ENCODE measurements around the gene GRAMD4. TPM values are rescaled to one million over a fixed set of nuclear protein-coding genes. Genes with fewer than 3 reads are reported as not detected.

Gene GRAMD4
- total RNA-seq, 2 experiments from 2014 or later: 41.2 to 42.1 TPM

GRCh38 chr22:46699091-46699490, 78.9 kb downstream of the GRAMD4 start:
- Mint-ChIP-seq H3K4me3 (no peak overlapping the region), H3K36me3 (ENCODE audit: low read depth) (peaks cover 53% of the 10 kb centered on the region), H3K4me1 (ENCODE audit: low read depth) (no peaks in the 10 kb centered on the region), H3K27ac (no peak overlapping the region), H3K9me3 (ENCODE audit: insufficient read depth) (no peaks in the 10 kb centered on the region), H3K27me3 (ENCODE audit: low read depth) (no peaks in the 10 kb centered on the region)
- CTCF ChIA-PET: interaction anchor here (1.3 kb wide), 1 partner anchor 135 kb away, joined by 4 read pairs; no protein-coding TSS in a partner anchor
- ATAC-seq: no peak
- POLR2A ChIA-PET: no interaction called here
- DNase-seq: no peak

DNA sequence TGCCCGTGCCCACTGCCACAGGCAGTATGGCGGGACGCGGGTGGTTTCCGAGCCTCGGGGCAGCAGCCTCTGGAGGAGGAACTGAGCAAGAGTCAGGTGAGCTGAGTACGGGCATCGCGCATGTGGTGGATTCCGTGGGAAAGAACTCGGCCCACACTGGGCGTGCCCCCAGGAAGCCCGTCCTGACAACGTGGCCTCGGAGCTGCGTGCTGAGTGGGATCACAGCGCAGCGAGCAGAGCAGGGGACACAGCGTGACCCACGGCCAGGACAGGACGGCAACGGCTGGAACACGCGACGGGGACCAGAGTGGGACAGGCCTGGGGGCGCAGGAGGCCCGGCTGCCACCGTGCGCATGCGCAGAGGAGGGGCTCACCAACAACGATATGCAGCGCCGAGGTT, 81.1 kb downstream of the GRAMD4 start:
- POLR2A ChIA-PET: no interaction called here
- CTCF ChIA-PET: no interaction called here
- H3K27ac Mint-ChIP-seq: no peak overlapping the region
- DNase-seq: no peak
- H3K4me3 Mint-ChIP-seq: no peak overlapping the region
- peaks cover 59% of the 10 kb centered on the region for H3K36me3 Mint-ChIP-seq (ENCODE audit: low read depth)
- no peaks in the 10 kb centered on the region for H3K9me3 Mint-ChIP-seq (ENCODE audit: insufficient read depth)
- H3K4me1 Mint-ChIP-seq (ENCODE audit: low read depth): no peaks in the 10 kb centered on the region
- no peak for ATAC-seq
- no peaks in the 10 kb centered on the region for H3K27me3 Mint-ChIP-seq (ENCODE audit: low read depth)

DNA sequence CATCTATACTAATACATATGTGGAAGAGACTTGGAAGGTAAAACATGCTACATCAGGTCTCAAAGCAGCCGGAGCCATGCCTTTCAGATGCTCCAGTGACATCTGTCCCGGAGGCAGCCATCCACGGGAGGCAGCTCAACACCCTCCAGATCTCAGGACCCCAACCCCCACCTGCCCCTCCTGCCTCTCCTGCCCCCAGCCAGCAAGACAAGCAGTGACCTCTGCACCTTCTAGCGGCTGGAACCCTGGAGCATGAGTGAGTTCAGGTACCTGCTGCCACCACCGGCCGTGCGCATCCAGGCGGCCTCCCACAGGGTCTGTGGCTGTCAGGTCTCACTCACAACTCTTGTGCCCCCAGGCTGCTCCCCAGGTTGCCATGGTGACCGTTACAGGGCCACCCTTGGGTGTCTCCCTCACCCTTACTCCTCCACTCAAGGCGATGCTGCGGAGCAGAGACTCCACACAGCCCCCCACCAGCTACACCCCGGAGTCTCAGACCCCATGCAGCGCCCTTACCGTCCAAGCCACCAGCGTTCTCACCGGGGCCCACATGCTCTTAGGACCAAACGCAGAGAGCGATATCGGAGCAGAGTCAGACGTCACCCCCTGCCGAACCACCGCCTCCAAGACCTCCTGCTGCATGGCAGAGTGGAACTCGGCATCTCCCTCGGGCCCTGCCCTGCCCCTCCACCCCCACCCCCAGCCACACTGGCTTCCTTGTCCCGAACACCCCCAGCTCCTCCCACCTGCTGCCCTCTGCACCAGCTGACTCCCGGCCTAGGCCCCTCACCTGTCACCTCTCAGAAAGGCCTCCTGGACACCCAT, 83.2 kb downstream of the GRAMD4 start:
- no peak overlapping the region for H3K27ac Mint-ChIP-seq

DNA sequence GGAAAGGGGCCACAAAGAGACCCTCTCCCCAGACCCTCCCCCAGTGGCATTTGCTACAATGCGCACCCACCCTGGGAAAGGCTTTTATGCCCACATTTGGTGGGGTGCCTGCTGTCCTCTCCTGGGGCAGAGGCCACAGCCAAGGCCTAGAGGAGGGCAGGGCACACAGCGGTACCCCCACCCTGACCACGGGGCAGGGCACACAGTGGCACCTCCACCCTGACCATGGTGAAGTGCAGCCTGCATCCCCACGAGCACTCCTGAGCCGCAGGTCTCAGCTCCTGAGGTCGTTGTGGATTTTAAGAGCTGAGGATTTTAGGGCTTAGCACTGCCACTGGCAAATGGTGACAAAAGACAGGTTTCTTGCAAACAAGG, 83.8 kb downstream of the GRAMD4 start:
- peaks cover 73% of the 10 kb centered on the region for H3K36me3 Mint-ChIP-seq (ENCODE audit: low read depth)
- no peaks in the 10 kb centered on the region for H3K9me3 Mint-ChIP-seq (ENCODE audit: insufficient read depth)
- DNase-seq (no peak), ATAC-seq (no peak)
- ChIA-PET CTCF (interaction anchor here (1.0 kb wide), 1 partner anchor 76 kb away, joined by 3 read pairs; no protein-coding TSS in a partner anchor), POLR2A (no interaction called here)
- no peaks in the 10 kb centered on the region for H3K27me3 Mint-ChIP-seq (ENCODE audit: low read depth)
- no peaks in the 10 kb centered on the region for H3K4me1 Mint-ChIP-seq (ENCODE audit: low read depth)
- no peak overlapping the region for H3K4me3 Mint-ChIP-seq
- H3K27ac Mint-ChIP-seq: no peak overlapping the region

More for the DNA sequence above, 83.2 kb downstream of the GRAMD4 start:
- Mint-ChIP-seq H3K4me3 (no peak overlapping the region), H3K27me3 (ENCODE audit: low read depth) (no peaks in the 10 kb centered on the region), H3K36me3 (ENCODE audit: low read depth) (peaks cover 69% of the 10 kb centered on the region), H3K4me1 (ENCODE audit: low read depth) (no peaks in the 10 kb centered on the region), H3K9me3 (ENCODE audit: insufficient read depth) (no peaks in the 10 kb centered on the region)
- CTCF ChIA-PET: interaction anchor here (1.0 kb wide), 1 partner anchor 77 kb away, joined by 3 read pairs; no protein-coding TSS in a partner anchor
- POLR2A ChIA-PET: no interaction called here
- DNase-seq (no peak), ATAC-seq (no peak)

DNA sequence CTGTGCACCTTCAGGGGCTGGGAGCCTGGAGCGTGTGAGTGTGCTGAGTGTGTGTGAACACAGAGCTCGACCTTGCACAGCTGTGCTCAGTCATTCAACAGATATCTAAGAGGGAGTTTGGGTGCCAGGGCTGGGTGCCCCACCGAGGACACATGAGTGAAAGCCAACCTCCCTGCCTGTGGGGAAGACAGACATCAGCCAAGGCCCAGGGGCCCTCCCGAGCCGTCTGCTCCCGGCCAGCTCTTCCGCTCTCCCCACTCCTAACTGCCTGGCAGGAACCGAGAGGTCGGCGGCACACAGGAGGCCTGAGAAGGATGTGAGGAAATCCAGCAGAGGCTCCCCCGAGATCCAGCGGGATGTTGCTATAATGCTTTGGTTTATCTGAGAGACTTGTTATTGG, 85.9 kb downstream of the GRAMD4 start:
- no peak overlapping the region for H3K4me3 Mint-ChIP-seq
- H3K27ac Mint-ChIP-seq: no peak overlapping the region
- peaks cover 74% of the 10 kb centered on the region for H3K36me3 Mint-ChIP-seq (ENCODE audit: low read depth)
- no peaks in the 10 kb centered on the region for H3K4me1 Mint-ChIP-seq (ENCODE audit: low read depth)
- no peak for ATAC-seq
- H3K9me3 Mint-ChIP-seq (ENCODE audit: insufficient read depth): no peaks in the 10 kb centered on the region
- H3K27me3 Mint-ChIP-seq (ENCODE audit: low read depth): no peaks in the 10 kb centered on the region
- POLR2A ChIA-PET: no interaction called here
- no peak for DNase-seq
- CTCF ChIA-PET: interaction anchor here (1.4 kb wide), 1 partner anchor 15 kb away, joined by 3 read pairs; no protein-coding TSS in a partner anchor

GRCh38 chr22:46707305-46707704, 87.1 kb downstream of the GRAMD4 start:
- ChIA-PET CTCF (interaction anchor here (1.4 kb wide), 1 partner anchor 13 kb away, joined by 3 read pairs; no protein-coding TSS in a partner anchor), POLR2A (no interaction called here)
- Mint-ChIP-seq H3K27ac (no peak overlapping the region), H3K9me3 (ENCODE audit: insufficient read depth) (no peaks in the 10 kb centered on the region), H3K4me3 (no peak overlapping the region), H3K27me3 (ENCODE audit: low read depth) (no peaks in the 10 kb centered on the region), H3K36me3 (ENCODE audit: low read depth) (peaks cover 80% of the 10 kb centered on the region), H3K4me1 (ENCODE audit: low read depth) (no peaks in the 10 kb centered on the region)
- no peak for ATAC-seq
- DNase-seq: no peak

GRCh38 chr22:46707827-46708570, 87.8 kb downstream of the GRAMD4 start:
- DNase-seq: no peak
- H3K4me3 Mint-ChIP-seq: no peak overlapping the region
- H3K36me3 Mint-ChIP-seq (ENCODE audit: low read depth): peaks cover 78% of the 10 kb centered on the region
- H3K4me1 Mint-ChIP-seq (ENCODE audit: low read depth): no peaks in the 10 kb centered on the region
- H3K9me3 Mint-ChIP-seq (ENCODE audit: insufficient read depth): no peaks in the 10 kb centered on the region
- ChIA-PET CTCF (no interaction called here), POLR2A (no interaction called here)
- H3K27me3 Mint-ChIP-seq (ENCODE audit: low read depth): no peaks in the 10 kb centered on the region
- no peak for ATAC-seq
- no peak overlapping the region for H3K27ac Mint-ChIP-seq

DNA sequence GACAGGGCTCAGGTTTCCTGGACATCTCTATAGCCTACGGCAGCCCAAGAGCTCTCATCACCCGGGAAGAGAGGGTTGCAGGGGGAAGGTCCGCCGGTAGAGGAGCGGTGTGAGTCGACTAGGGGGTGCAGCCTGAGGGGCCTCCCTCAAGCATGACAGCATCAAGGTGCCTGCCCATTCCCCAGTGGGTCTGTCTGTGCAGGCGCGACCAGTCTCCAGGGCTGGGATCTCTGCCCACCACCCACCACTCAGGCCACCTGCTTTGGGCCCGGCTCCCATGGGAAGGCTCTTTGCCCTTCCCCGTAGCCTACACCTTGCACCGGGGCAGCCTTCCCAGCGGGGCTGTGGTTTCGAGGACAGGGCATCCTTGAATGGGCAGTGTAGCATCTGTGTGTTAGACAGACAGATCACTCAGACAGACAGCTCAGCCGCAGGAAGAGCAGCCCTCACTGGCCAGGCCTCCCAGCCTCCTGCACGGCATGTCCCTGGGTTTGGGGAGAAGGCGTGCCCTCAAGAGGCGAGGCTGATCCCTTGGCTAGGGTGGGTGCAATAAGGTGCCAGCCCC, 88.7 kb downstream of the GRAMD4 start:
- DNase-seq (no peak), ATAC-seq (no peak)
- Mint-ChIP-seq H3K36me3 (ENCODE audit: low read depth) (peaks cover 77% of the 10 kb centered on the region), H3K4me1 (ENCODE audit: low read depth) (no peaks in the 10 kb centered on the region), H3K27ac (no peak overlapping the region), H3K27me3 (ENCODE audit: low read depth) (no peaks in the 10 kb centered on the region), H3K9me3 (ENCODE audit: insufficient read depth) (no peaks in the 10 kb centered on the region), H3K4me3 (no peak overlapping the region)
- POLR2A ChIA-PET: no interaction called here
- CTCF ChIA-PET: no interaction called here

GRCh38 chr22:46710806-46711205, 90.6 kb downstream of the GRAMD4 start:
- Mint-ChIP-seq H3K27ac (no peak overlapping the region), H3K27me3 (ENCODE audit: low read depth) (no peaks in the 10 kb centered on the region), H3K36me3 (ENCODE audit: low read depth) (peaks cover 81% of the 10 kb centered on the region), H3K9me3 (ENCODE audit: insufficient read depth) (no peaks in the 10 kb centered on the region), H3K4me3 (no peak overlapping the region), H3K4me1 (ENCODE audit: low read depth) (no peaks in the 10 kb centered on the region)
- ATAC-seq (no peak), DNase-seq (no peak)
- POLR2A ChIA-PET: no interaction called here
- CTCF ChIA-PET: interaction anchor here (0.7 kb wide), 1 partner anchor 148 kb away, joined by 3 read pairs; no protein-coding TSS in a partner anchor

DNA sequence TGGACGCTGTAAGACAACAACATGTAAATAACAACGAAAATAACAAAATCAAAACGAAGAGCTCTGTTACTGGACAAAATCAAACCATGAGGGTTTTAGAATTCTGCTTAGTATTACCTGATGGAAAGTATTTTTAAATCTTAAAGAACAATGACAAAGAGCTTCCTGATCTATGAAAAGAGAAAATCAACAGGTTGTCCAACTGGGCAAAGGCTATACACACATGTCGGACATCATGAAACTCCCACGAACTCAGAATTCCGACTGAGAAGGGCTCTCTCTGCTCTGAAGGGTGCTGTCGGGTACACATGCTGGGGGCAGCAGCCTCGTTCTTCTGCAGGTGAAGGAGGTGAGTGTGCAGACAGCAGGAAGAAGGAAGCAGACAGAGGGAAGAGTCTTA, 92.1 kb downstream of the GRAMD4 start:
- ATAC-seq (no peak), DNase-seq (no peak)
- no peaks in the 10 kb centered on the region for H3K9me3 Mint-ChIP-seq (ENCODE audit: insufficient read depth)
- no peak overlapping the region for H3K4me3 Mint-ChIP-seq
- no peak overlapping the region for H3K27ac Mint-ChIP-seq
- H3K36me3 Mint-ChIP-seq (ENCODE audit: low read depth): peaks cover 73% of the 10 kb centered on the region
- POLR2A ChIA-PET: no interaction called here
- no peaks in the 10 kb centered on the region for H3K4me1 Mint-ChIP-seq (ENCODE audit: low read depth)
- CTCF ChIA-PET: no interaction called here
- H3K27me3 Mint-ChIP-seq (ENCODE audit: low read depth): no peaks in the 10 kb centered on the region

- ATAC-seq (no peak), DNase-seq (no peak)
- H3K36me3 Mint-ChIP-seq (ENCODE audit: low read depth): peaks cover 75% of the 10 kb centered on the region
- H3K9me3 Mint-ChIP-seq (ENCODE audit: insufficient read depth): no peaks in the 10 kb centered on the region
- POLR2A ChIA-PET: no interaction called here
- H3K27me3 Mint-ChIP-seq (ENCODE audit: low read depth): no peaks in the 10 kb centered on the region
- CTCF ChIA-PET: no interaction called here
- no peaks in the 10 kb centered on the region for H3K4me1 Mint-ChIP-seq (ENCODE audit: low read depth)
- no peak overlapping the region for H3K4me3 Mint-ChIP-seq
- no peak overlapping the region for H3K27ac Mint-ChIP-seq
These were observed 94.4 kb downstream of the GRAMD4 start for GRCh38 chr22:46714550-46714949.

- CTCF ChIA-PET: interaction anchor here (1.0 kb wide), 2 partner anchors 13 to 157 kb away, joined by 3 read pairs; no protein-coding TSS in a partner anchor
- no peak for DNase-seq
- Mint-ChIP-seq H3K4me1 (ENCODE audit: low read depth) (peaks cover 4% of the 10 kb centered on the region), H3K27ac (no peak overlapping the region), H3K27me3 (ENCODE audit: low read depth) (no peaks in the 10 kb centered on the region), H3K4me3 (no peak overlapping the region), H3K36me3 (ENCODE audit: low read depth) (peaks cover 63% of the 10 kb centered on the region), H3K9me3 (ENCODE audit: insufficient read depth) (no peaks in the 10 kb centered on the region)
- POLR2A ChIA-PET: no interaction called here
- no peak for ATAC-seq
These were observed 99.7 kb downstream of the GRAMD4 start for GRCh38 chr22:46719921-46720320.
